Right hindlimb (tissue), 1 donor: Measurements from ENCODE around the gene GADD45A.
A peak's percentile ranks its signal among the peaks of the same experiment; 100 is the strongest.
"Not testable (repeated sequence)": the region's sequence is repeated elsewhere in the genome, so short reads cannot be mapped to it uniquely, and the experiment has no call there.

Experiments used
- DNase-seq: peaks from one replicate; pipeline ENCODE4 v3.0.0-alpha.2; 2018

GADD45A gene

DNA sequence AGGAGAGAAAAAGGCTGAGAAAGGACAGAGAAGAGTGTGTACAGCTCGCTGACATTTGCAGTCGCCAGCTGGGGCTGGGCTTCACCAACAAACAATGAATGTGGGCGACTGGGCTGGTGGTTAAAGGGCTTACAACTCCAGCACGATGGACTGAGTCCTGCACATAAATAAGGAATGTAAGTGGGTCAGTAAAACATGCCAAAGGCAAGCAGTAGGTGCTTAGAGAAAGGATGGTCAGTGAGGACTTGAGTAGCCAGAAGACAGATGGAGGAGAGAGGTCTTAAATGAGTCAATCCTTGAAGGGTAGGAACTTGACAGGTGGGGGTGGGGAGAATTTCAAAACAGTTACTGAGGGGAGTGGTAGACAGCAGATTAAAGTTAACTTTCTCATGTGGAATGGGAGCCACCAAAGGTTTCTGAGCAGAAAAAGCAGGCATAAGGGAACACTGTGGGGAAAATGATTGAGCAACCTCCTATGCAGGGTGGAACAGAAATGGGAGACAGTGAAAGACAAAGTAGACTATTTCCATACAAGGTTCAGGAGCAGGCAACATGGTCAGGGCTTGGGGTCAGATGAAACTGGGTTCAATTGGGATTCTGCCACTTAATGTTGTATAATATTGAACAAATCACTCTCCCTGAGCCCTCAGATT is 37.4 kb downstream of the GADD45A start:
- no peak for DNase-seq

DNA sequence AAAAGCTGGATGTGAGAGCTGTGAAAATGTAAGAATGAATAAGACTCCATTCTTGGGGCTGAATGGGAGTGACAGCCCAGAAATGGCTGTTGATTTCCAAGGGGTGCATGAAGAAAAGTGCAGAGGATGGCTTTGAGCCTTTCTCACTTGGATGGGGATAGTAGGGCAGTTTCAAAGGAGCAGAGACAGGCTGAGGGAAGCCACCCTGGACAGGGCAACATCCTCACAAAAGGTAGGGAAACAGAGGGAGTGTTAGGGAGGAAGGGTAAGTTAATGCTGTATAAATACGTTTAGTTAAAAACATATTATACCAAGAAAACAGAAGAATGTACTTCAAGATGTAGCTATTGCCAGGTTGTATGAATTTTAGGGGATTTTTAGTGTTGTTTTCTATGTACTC is 38.1 kb downstream of the GADD45A start:
- no peak for DNase-seq

DNA sequence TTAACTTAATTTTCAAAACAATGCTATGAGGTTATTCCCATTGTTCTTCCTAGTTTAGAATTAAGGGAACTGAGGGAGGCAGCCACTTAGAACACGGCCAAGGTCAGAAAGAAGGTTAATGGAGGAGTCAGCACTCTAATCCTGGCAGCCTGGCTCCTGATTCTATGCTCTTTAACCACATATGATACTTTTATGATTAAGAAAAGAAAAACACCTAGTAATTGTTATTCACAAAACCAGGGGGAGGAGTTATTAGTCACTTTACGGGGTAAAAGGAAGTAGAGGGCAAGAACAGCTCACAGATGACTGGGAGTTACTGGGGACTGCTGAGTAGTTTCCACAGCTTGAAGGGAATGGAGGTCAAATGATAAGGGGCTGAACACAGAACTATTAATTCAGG is 38.6 kb downstream of the GADD45A start:
- DNase-seq = no peak

DNA sequence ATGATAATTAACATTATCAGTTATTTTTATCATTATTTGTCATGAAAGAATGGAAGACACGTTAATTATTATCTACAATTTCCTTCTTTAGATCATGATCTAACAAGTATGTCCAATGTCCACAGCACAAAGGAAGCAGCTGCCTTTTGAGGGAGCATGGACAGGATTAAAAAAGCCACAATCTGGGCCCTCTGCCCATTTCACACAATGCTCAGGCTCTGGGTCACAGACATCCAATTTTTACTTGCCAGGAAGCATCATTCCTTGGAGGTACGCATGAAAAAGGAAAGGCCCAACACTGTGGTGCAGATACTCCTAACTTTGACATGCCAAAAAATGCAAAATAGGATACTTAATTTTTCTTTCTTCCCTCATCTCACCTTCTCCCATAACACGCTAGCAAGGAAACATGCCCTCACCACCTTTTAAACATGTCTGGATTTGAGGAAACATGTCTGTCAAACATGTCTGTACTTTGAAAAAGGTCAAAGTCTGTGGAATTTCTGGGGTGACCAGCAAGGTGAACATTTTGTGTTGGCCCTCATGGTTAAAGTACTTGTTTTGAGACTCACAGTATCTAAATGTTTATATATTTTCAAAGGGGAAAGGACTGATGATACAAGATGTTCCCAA is 40.0 kb downstream of the GADD45A start:
- no peak for DNase-seq

DNA sequence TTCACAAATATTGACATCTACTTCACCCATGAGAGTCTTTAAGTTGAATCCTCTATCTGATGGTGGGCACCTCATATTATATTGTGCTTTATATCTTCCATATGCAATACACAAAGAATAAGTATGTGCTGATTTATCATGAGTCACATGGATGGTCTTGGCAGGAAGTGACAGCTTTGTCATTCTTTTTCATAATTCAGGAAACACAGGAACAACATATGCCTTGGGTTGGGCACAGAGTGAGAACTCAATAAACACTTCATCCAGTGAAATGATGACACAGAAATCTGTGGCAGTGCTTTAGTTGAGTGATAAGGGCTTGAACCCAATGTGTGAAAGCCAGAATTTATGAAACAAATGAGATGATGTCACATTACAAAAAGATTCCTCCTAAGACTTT is 41.2 kb downstream of the GADD45A start:
- DNase-seq = no peak

- DNase-seq = no peak
Observed at GRCh38 chr1:67729872-67730271, 44.9 kb downstream of the GADD45A start.

DNA sequence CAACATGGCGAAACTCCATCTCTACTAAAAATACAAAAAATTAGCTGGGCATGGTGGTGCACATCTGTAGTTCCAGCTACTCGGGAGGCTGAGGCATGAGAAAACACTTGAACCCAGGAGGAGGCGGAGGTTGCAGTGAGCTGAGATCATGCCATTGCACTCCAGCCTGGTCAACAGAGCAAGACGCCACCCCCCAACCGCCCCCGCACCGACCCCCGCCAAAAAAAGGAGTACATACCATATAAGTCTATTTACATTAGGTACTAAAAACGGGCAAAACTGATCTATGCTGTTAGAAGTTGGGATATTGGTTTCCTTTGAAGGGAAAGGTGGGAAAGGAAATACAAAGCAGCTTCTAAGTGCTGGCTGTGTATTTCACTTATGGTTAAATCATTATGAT is 45.3 kb downstream of the GADD45A start:
- not testable (repeated sequence) for DNase-seq

GRCh38 chr1:67731322-67731721 is 46.3 kb downstream of the GADD45A start:
- no peak for DNase-seq

DNA sequence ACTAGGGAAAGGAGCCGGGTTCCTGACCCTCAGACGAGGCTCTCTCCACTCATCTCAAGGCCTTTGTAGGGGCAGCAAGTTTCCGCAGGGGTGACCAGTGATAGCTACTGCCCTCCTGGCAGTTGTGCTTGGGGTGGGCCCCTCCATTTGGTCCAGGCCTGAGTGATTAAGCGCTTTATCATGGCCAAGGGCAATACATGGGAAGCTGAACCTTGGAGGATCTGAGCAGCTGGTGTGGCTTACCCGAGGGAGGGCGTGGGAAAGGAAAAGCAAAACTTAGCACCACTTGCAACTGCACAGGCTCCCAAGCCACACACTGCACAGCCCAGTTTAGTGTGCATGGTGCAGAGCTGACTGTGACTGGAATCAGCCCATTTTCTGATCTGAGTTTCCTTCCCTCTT is 47.8 kb downstream of the GADD45A start:
- peak; percentile 63 for DNase-seq

GRCh38 chr1:67733681-67734322 is 48.8 kb downstream of the GADD45A start:
- DNase-seq = no peak

- no peak for DNase-seq
Observed at GRCh38 chr1:67734323-67734690, 49.3 kb downstream of the GADD45A start.

DNA sequence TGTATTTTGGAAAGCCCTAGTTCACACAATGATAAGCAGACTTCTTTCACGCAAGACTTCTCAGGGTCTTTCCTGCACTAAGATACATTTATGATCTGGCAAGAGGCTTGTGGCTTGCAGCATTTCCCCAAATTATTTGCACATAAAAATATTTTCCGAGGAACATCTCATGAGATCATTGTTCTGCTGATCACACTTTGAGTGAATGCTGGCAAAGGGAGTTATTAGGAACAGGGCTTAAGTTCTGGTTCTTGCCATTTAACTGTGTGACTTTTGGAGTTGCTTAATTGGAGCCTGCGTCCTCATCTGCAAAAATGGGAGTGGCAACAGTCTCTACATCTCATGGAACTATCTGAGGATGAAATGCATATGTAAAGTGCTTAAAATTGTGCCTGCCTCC is 50.2 kb downstream of the GADD45A start:
- DNase-seq = no peak

DNA sequence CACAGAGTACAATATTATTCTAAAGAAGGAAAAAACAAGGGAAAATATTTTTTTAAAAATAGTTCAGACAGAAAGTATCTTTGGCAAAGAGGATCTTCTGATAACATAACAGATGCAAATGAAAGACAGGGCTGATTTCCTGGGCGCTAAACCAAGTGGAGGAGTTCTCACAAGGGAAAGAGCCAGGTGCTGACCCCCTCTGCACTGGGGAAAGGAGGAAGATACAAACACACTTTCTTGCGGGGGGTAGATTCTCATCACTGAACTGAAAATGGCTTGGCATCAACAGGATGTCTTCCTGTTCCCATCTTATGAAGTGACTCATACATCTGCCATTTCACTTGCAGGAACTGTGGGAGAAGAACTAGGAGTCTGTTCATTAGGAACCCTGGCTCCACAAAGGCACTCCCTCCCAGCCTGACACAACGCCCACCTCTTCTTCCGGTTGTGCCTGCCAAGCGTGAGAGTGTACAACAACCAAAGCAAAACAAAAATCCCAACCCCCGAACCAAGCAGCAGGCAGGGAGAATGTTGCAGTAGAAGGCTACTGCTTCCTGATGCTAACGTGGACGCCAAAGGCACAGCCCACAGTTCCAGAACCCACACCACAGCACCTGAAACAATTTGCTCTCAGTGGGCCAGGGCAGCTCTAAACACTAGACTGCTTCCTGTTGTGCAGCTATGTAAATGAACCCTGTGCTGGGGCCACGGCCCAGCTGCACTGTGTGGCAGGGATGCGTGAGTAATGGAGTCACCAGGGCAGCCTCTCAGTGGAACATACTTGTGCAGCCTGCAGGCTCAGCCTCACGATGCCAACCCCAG is 51.0 kb downstream of the GADD45A start:
- DNase-seq = peak; percentile 83

DNA sequence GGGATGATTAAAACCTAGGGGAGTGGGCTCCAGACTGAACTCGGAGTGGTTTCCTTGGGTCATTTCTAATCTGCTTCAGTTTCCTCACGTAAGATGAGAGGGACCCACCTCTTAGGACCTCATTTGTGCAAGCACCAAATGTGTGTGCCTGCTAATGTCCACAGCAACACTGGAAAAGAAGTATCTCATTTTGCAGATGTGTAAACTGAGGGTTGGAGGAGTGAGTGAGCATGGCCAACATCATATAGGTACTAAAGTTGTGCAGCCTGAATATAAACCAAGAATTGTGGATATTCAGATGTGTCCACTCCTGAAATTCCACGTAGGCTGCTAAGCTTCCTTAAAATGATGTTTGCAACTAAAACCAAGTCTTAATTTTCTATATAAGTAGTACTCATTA is 51.7 kb downstream of the GADD45A start:
- DNase-seq = no peak

DNA sequence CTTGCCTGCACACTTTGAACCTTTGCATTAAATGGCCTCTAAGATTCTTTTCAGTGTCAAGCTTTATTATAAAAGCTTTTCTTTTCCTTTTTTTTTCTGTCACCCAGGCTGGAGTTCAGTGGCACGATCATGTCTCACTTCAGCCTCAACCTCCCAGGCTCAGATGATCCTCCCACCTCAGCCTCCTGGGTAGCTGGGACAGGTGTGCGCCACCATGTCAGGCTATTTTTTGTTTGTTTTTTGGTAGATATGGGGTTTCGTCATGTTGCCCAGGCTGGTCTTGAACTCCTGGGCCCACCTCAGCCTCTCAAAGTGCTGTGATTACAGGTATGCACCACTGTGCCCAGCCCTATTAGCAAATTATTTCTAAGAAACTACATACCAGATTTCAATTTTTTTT is 52.9 kb downstream of the GADD45A start:
- DNase-seq = no peak
